Measurements from ENCODE around the gene ZSCAN12. TPM values are rescaled to one million over a fixed set of nuclear protein-coding genes. Genes with fewer than 3 reads are reported as not detected.

ZSCAN12 gene
- total RNA-seq, 2 donors from 2014 or later: 10.5 to 12.8 TPM

DNA sequence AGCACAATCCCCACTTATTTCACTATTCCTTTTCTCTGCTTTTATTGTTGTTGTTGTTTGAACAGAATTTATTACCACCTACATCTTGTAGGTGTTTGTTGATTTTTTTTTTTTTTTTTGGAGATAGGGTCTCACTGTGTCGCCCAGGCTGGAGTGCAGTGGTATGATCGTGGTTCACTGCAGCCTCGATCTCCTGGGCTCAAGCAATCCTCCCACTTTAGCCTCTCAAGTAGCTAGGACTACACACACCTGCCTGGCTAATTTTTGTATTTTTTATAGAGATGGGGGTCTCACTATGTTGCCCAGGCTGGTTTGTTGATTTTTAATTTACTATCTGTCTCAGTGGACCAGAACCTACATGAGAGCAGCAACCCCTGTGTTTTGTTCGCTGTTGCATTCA lies 3.6 kb downstream of the ZSCAN12 start:
- 92 to 100% methylated on average over 1 to 4 of the region's 4 CpGs for WGBS, 2 experiments (ENCODE audit: insufficient coverage in 1 of 2, insufficient read length in 1 of 2)
- Histone ChIP-seq H3K27me3 (ENCODE audit: control insufficient read depth, insufficient read depth, low read length, poor library complexity, severe bottlenecking) (no peaks in the 10 kb centered on the region), H3K4me1 (ENCODE audit: control insufficient read depth, insufficient read depth, low read length) (no peaks in the 10 kb centered on the region), H3K9ac (ENCODE audit: extremely low read depth, low read length, poor library complexity, severe bottlenecking) (no peak overlapping the region), H3K27ac (ENCODE audit: low read depth, low read length) (no peak overlapping the region), H3K36me3 (ENCODE audit: control insufficient read depth, insufficient read depth, low read length) (peaks cover 65% of the 10 kb centered on the region), H3K9me3 (ENCODE audit: control insufficient read depth, low read length) (no peaks in the 10 kb centered on the region), H3K4me3 (ENCODE audit: low read length) (peak overlapping the region; percentile 32)
- peaks cover 7% of the 10 kb centered on the region for H3K9me3 Mint-ChIP-seq
- no peak overlapping the region for H3K4me3 Mint-ChIP-seq
- H3K27ac Mint-ChIP-seq: no peak overlapping the region
- H3K27me3 Mint-ChIP-seq (ENCODE audit: insufficient read depth): peaks cover 2% of the 10 kb centered on the region
- H3K4me1 Mint-ChIP-seq: peaks cover 28% of the 10 kb centered on the region
- TF ChIP-seq, protein P1, sequence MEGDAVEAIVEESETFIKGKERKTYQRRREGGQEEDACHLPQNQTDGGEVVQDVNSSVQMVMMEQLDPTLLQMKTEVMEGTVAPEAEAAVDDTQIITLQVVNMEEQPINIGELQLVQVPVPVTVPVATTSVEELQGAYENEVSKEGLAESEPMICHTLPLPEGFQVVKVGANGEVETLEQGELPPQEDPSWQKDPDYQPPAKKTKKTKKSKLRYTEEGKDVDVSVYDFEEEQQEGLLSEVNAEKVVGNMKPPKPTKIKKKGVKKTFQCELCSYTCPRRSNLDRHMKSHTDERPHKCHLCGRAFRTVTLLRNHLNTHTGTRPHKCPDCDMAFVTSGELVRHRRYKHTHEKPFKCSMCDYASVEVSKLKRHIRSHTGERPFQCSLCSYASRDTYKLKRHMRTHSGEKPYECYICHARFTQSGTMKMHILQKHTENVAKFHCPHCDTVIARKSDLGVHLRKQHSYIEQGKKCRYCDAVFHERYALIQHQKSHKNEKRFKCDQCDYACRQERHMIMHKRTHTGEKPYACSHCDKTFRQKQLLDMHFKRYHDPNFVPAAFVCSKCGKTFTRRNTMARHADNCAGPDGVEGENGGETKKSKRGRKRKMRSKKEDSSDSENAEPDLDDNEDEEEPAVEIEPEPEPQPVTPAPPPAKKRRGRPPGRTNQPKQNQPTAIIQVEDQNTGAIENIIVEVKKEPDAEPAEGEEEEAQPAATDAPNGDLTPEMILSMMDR (conservative IDR thresholded peaks at IDR 0.05): no peak
- DNase-seq: no peak
- peaks cover 63% of the 10 kb centered on the region for H3K36me3 Mint-ChIP-seq (ENCODE audit: low read depth)

DNA sequence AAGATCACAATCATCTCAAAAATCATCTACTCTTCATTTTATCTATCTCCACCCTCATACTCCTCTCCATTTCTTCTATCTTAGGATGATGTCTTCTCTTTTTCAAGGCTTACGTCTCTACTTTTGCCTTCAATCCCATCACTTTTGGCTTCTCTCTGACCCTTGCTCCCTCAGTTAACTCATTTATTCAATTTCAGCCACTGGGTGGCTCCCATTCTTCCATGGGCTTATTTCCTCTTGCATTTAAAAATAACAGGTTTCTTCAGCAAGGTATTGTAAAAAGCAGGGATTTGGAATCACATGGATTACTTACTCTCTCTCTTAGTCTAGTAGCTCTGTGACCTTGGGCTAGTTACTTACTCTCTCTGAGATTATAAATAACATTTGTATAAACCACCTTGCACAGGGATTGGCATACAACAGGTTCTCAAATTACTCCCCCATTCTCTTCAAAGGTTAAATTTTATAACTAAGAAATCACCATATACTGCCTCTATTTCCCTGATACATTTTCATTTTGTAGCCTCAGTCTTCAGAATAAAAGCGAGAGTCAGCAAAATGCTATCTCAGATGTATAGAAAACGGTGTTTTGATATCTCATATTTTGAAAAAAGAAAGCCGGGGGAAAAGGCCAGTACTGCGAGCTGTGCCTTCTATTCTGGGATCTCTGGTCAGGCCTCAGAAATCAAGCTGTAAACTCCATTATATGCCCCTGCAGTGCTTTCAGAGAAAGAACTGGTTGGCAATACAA lies 5.5 kb downstream of the ZSCAN12 start:
- H3K36me3 Mint-ChIP-seq (ENCODE audit: low read depth): peaks cover 80% of the 10 kb centered on the region
- Histone ChIP-seq H3K4me1 (ENCODE audit: control insufficient read depth, insufficient read depth, low read length) (no peaks in the 10 kb centered on the region), H3K9ac (ENCODE audit: extremely low read depth, low read length, poor library complexity, severe bottlenecking) (no peak overlapping the region), H3K27me3 (ENCODE audit: control insufficient read depth, insufficient read depth, low read length, poor library complexity, severe bottlenecking) (no peaks in the 10 kb centered on the region), H3K27ac (ENCODE audit: low read depth, low read length) (no peak overlapping the region), H3K36me3 (ENCODE audit: control insufficient read depth, insufficient read depth, low read length) (peaks cover 83% of the 10 kb centered on the region), H3K4me3 (ENCODE audit: low read length) (peak overlapping the region; percentile 43), H3K9me3 (ENCODE audit: control insufficient read depth, low read length) (no peaks in the 10 kb centered on the region)
- H3K4me3 Mint-ChIP-seq: no peak overlapping the region
- H3K27me3 Mint-ChIP-seq (ENCODE audit: insufficient read depth): no peaks in the 10 kb centered on the region
- H3K27ac Mint-ChIP-seq: no peak overlapping the region
- no peak for DNase-seq
- 75 to 80% methylated on average over 2 to 5 of the region's 5 CpGs for WGBS, 2 experiments (ENCODE audit: insufficient coverage in 1 of 2, insufficient read length in 1 of 2)
- H3K9me3 Mint-ChIP-seq: peaks cover 12% of the 10 kb centered on the region
- TF ChIP-seq, protein P1 (conservative IDR thresholded peaks at IDR 0.05): peak; percentile 69
- peaks cover 25% of the 10 kb centered on the region for H3K4me1 Mint-ChIP-seq

DNA sequence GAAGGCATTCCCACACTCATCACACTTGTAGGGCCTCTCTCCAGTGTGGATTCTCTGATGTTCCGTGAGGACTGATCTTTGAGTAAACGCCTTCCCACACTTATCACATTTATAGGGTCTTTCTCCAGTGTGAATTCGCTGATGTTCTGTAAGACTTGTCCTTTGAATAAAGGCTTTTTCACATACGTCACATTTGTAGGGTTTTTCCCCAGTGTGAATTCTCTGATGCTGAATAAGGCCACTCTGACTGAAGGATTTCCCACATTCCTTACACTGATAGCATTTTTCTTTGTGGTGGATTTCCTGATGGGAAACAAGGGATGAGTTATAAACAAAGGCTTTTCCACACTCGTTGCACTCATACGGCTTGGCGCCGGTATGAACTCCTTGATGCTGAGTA lies 8.9 kb downstream of the ZSCAN12 start:
- TF ChIP-seq, protein P1 (conservative IDR thresholded peaks at IDR 0.05): no peak
- H3K36me3 Mint-ChIP-seq (ENCODE audit: low read depth): peaks cover 77% of the 10 kb centered on the region
- H3K27me3 Mint-ChIP-seq (ENCODE audit: insufficient read depth): no peaks in the 10 kb centered on the region
- Histone ChIP-seq H3K4me1 (ENCODE audit: control insufficient read depth, insufficient read depth, low read length) (no peaks in the 10 kb centered on the region), H3K9ac (ENCODE audit: extremely low read depth, low read length, poor library complexity, severe bottlenecking) (no peak overlapping the region), H3K9me3 (ENCODE audit: control insufficient read depth, low read length) (no peaks in the 10 kb centered on the region), H3K4me3 (ENCODE audit: low read length) (no peak overlapping the region), H3K36me3 (ENCODE audit: control insufficient read depth, insufficient read depth, low read length) (peaks cover 80% of the 10 kb centered on the region), H3K27me3 (ENCODE audit: control insufficient read depth, insufficient read depth, low read length, poor library complexity, severe bottlenecking) (no peaks in the 10 kb centered on the region), H3K27ac (ENCODE audit: low read depth, low read length) (no peak overlapping the region)
- no peak for DNase-seq
- H3K4me1 Mint-ChIP-seq: peaks cover 7% of the 10 kb centered on the region
- no peak overlapping the region for H3K27ac Mint-ChIP-seq
- WGBS, 2 experiments (ENCODE audit: insufficient coverage in 1 of 2, insufficient read length in 1 of 2): 93 to 100% methylated on average over 6 to 8 of the region's 8 CpGs
- H3K9me3 Mint-ChIP-seq: peaks cover 12% of the 10 kb centered on the region
- H3K4me3 Mint-ChIP-seq: no peak overlapping the region

All from endodermal cell (in vitro differentiated cells).